ENCODE data around the gene RGS11.

RGS11 gene

GRCh38 chr16:228151-228851 lies 47.4 kb downstream of the RGS11 start:
- no peak for DNase-seq

DNA sequence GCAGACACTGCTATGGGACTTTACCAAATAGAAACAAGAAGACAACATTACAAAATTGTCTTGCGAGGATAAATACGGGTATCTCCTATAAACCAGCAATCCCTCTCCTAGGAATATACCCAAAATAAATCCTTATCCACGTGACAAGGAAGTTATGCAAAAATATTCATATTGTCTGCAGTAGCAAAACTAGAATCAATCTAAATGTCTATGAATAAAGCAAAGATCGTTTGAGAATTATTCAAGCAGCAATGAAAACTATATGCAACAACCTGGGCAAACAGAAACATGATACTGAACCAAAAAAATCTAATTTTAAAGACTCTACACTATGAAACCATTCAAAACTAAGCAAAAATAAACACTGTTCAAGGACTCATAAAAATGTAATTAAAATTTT lies 55.7 kb downstream of the RGS11 start:
- no peak for DNase-seq
